GM21619 (cell line): Measurements from ENCODE around the gene TMEM205.

ENCODE experiments used
- ATAC-seq: cut with Tn5 transposase; IDR thresholded peaks from one replicate; pipeline ENCODE4 v1.9.1; 2021; ENCODE audit not compliant: unreplicated experiment

The TMEM205 gene

GRCh38 chr19:11304936-11305335 is 41.1 kb downstream of the TMEM205 start:
- no peak for ATAC-seq

- no peak for ATAC-seq
Measured at GRCh38 chr19:11300811-11301120, 45.3 kb downstream of the TMEM205 start.

GRCh38 chr19:11299946-11300810 is 45.9 kb downstream of the TMEM205 start:
- ATAC-seq, result no peak

DNA sequence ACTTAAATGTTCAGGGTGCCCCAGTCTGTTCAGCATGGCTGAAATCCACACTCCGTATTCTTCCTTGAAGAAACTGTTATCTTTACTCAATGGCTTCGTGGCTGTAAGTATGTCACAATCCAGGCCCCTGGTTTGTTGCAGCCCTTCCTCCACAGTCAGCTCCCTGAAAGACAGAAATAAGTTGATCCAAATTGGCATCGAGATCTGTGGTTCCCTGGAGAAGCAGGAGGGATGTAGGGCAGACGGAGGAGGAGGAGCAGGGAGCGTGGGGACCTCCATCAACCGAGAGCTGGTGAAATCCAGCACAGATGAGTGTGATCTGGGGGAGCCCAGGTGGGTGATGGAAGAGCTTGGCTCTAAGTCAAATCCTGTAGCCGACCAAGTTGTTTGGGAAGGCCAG is 49.8 kb downstream of the TMEM205 start:
- ATAC-seq, result no peak

GRCh38 chr19:11295665-11296245 is 50.3 kb downstream of the TMEM205 start, which contains the start of gene TSPAN16:
TSPAN16 (plus strand) TSS chr19:11296160; CDS start chr19:11296298, 138 bp downstream.
- ATAC-seq, result no peak

DNA sequence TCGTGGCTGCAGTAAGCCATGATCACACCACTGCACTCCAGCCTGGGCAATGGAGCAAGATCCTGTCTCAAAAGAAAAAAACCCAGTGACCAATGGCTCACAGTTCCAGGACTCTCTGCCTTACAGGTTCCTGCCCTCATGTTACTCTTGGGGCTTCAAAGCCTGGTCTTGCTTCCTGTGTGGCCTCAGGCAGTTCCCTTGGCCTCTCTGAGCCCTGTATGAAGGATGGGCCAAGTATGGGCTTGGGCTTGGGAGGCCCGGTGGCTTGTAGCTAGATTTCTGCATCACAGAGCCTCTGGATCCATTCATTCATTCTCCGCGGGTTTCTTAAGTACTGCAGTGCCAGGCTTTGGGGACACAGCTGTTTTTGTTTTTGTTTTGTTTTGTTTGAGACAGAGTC is 50.9 kb downstream of the TMEM205 start:
- ATAC-seq, result no peak

DNA sequence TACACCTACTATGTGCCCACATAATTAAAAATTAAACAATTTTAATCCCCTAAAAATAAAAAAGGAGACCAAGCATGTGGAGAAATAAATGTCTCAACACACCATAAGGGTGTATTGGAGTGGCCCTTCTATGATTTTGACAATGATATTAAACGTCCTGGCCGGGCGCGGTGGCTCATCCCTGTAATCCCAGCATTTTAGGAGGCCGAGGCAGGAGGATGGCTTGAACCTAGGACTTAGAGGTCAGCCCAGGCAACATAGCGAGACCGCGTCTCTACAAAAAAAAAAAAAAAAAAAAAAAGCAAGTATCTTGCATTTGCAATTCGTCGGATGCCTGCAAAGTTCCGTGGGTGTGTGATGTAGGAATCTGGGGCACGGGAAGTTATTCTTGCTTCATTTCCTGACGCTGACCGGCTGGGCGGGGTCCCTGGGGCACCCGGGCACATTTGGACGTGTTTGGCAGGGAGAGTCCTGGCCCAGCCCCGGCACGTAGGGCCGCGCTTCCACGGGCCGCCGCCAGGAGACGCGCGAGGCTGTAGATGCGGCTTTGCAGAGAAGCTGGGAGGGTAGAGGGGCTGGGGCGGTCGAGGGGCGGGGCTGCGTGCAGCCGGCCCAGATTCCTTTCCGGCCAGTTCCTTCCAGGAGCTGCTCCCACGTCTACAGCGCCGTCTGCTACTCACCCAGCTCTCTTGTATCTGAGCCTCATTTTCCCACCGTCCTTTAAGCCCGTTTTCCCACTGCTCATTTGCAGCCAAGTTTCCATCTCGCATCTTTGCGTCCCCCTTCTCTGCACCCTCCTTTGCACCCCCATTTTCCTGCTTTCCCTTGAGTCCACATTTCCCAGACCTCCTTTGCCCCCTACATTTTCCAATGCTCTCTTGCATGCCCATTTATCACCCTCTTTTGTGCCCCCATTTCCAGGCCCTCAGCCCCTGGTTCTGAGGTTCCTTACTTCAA is 52.4 kb downstream of the TMEM205 start:
- no peak for ATAC-seq
